Raji (cell line): ENCODE results near the gene C14orf93.

Experiments used
- POLR2A ChIP-seq: IDR thresholded peaks from 2 replicates; pipeline ENCODE4 v1.6.1; 2011; ENCODE audit warnings: low read depth, low read length, control low read depth; ENCODE audit not compliant: insufficient read depth

Gene C14orf93

GRCh38 chr14:22978981-22979671, 30.8 kb downstream of the C14orf93 start:
- TF ChIP-seq POLR2A: no peak

- no peak for TF ChIP-seq POLR2A
Measured at GRCh38 chr14:22978487-22978837, 31.5 kb downstream of the C14orf93 start.

GRCh38 chr14:22977684-22978486, 32.1 kb downstream of the C14orf93 start:
- TF ChIP-seq POLR2A: no peak

GRCh38 chr14:22977434-22977683, 32.6 kb downstream of the C14orf93 start:
- TF ChIP-seq POLR2A: no peak

GRCh38 chr14:22976620-22977433, 33.1 kb downstream of the C14orf93 start:
- no peak for TF ChIP-seq POLR2A

GRCh38 chr14:22974530-22975313, 35.2 kb downstream of the C14orf93 start:
- no peak for TF ChIP-seq POLR2A

GRCh38 chr14:22973217-22974032, 36.5 kb downstream of the C14orf93 start:
- no peak for TF ChIP-seq POLR2A

GRCh38 chr14:22972313-22972930, 37.5 kb downstream of the C14orf93 start:
- no peak for TF ChIP-seq POLR2A

- no peak for TF ChIP-seq POLR2A
Measured at GRCh38 chr14:22971152-22971551, 38.8 kb downstream of the C14orf93 start.

GRCh38 chr14:22966783-22967269, 43.1 kb downstream of the C14orf93 start:
- no peak for TF ChIP-seq POLR2A

GRCh38 chr14:22962061-22962676, 47.8 kb downstream of the C14orf93 start:
- no peak for TF ChIP-seq POLR2A

- no peak for TF ChIP-seq POLR2A
Measured at GRCh38 chr14:22955702-22956569, 54.0 kb downstream of the C14orf93 start.
